NCI-H146 treated with DMSO at 0.1 percent for 48 hours (cell line): Measurements from ENCODE around the gene ITK.

Experiments
- DNase-seq: peaks from one replicate; lab custom pipeline; 2025; ENCODE audit not compliant: unreplicated experiment; lab: John Stamatoyannopoulos, UW

Gene ITK

DNA sequence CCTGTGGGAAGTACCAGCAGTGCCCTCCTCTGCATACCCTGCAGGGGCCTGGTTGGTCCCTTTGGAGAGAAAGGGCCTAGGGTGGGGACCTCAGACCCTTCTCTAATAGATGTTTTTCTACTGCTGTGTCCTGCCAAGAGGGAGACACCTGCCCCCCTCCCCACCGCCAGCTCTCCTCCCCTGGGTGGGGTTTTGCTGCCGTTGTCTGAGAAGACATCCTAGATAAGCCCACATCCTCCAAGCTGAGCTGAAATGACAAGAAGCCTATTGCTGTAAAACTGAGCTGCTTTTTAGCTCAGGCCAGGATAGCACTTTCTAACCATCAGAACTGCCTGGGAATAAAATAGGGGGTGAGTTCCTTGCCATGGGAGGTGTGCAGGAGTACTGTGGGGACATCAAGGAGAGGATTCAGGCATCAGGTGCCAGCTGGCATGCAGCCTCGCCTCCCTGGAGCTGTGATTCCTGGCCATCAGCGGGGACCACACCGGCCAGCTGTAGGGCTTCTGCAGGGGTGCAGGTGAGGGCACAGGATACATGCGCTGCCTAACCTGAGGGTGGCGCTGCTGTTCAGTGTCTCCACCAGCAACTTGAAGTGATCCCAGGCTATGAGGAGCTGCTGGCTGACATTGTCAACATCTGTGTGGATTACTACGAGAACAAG lies 123.2 kb downstream of the ITK start:
- DNase-seq: no peak
